HG03097 (cell line): ENCODE results near the gene ERCC1.

Experiments
- ATAC-seq: cut with Tn5 transposase; IDR thresholded peaks from one replicate; pipeline ENCODE4 v1.9.1; 2021; ENCODE audit not compliant: unreplicated experiment, low FRiP score

ERCC1 gene

DNA sequence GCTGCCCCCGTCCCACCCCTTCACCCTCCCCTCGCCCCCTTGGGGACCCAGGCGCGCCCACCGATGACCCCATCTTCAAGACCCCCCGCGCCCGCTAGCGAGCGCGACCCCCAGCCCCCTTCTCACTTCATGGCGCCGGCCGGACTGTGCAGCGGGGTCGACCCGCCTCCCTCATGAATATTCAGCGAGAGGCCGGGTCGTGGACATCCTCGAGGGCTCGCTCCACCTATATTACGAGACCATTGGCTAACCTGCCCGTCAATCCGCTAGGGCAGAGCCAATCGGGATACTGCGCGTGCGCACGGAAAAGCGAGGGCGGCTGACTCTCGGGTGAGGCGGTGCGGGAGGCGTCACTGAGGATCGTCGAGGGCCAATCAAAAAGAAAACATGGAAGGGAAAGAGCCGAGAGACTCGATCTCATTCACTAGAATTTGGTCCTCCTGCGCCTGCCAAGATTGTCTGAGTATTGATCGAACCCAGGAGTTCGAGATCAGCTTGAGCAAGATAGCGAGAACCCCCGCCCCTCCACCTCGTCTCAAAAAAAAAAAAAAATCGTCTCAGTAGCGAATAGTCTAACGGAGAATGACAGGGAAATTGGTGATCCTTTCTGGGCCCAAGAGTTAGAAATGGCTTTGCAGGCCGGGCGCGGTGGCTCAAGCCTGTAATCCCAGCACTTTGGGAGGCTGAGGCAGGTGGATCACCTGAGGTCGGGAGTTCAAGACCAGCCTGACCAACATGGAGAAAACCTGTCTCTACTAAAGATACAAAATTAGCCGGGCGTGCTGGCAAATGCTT, 53.1 kb downstream of the ERCC1 start, which contains the start of gene ERCC2:
ERCC2 (minus strand) TSS at position 164 of the 795 bp plus-strand sequence; CDS start at position 131, 33 bp downstream.
- peak; percentile 92 for ATAC-seq

DNA sequence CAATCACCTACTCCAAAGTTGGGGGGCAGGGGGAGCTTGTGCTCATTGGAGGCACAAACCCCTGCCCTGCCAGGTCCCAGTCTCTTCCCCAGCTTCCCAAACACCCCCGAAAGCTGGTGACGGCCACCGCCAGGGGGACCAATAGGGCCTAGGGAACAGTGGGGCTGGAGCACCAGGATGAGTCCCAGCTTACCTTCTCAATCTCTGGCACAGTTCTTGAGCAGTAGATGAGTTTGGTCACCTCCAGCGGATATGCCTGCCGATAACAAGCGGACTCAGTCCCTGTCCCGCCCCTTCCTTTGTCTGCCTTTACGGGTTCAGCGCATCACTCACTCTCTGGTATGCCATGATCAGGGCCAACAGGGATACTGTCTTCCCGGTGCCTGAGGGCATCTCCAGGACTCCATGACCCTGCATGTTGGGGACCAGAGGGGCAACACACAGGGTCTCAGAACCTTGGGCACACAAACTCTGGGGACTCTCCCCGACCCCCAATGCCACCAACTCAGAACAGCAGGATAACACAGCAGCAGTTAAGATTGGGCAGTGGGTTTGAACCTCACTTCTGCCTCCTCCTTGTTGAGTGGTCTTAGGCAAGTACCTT, 54.9 kb downstream of the ERCC1 start:
- no peak for ATAC-seq

DNA sequence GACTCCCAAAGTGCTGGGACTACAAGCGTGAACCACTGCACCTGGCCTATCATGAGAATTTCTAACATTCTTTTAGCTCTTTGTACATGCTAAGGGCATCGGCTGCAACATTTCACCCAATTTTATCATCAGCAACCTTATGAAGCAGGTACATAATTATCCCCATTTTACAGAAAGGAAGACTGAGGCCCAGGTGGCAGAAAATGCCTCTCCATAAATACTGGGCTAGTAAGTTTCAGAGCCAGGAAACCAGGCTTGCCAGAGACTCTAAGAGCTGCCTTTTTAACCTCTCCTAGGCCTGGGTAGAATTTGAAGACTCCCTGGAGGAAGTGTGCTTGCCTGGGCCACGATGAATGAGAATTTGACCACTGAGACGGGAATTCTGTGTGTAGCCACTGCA, 55.6 kb downstream of the ERCC1 start:
- ATAC-seq: no peak

DNA sequence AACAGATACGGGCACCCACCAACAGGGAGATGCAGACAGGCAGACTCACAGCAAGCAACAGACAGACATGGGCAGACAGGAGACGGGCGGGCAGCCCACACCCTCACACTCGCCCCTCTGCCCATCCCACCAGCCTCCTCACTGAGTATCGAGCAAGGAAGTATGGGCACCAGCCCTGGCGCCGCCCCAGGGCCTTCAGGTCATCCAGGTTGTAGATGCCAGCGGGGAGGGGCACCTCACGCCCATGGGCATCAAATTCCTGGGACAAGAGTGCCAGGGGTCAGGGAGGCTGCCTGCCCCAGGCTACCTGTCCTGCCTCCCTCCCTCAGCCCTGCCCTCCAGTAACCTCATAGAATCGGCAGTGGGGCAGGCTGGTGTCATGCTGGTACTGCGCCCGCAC, 59.0 kb downstream of the ERCC1 start:
- ATAC-seq: no peak

DNA sequence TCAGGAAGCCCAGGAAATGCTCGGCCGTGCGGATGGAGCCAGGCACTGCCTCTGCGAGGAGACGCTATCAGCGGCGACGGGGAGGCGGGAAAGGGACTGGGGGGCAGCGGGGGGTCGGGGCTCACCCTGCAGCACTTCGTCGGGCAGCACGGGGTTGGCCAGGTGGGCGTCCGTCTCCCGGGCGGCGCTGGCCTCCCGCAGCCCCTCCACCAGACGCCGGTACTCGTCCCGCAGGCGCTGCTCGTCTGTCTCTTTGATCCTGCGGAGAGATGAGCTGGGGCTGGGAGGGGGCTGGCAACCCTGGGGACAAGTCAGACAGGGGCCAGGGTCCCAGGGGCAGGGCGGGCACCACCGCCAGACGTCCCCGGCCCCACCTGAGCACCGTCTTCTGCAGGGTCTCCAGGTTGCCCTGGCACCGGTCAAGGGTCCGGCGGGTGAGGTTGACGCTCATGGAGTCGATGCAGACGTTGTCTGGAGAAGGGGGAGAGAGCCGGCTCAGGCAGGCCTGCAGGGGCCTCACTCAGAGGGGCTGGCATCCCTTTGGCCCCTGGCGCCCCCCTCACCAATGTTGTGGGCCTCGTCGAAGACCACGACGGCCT, 59.8 kb downstream of the ERCC1 start:
- ATAC-seq: no peak

DNA sequence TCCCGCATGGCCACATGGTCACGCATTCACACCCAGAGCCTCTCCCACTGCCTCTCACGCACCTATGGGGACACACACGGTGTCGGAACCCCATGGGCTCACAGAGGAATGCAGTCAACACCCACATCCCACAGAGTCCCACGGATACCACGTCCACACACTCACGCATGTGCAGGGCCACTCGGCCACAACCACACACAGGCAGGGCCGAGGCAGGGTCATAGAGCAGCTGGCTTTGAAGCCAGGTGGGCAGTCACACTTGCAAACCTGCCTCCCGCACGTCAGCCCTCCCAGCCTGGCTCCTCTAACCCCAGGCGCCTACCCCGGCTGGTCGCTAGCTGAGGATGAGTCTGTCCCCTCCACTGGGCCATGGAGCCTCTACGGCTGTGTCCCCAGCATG, 61.4 kb downstream of the ERCC1 start:
- no peak for ATAC-seq

DNA sequence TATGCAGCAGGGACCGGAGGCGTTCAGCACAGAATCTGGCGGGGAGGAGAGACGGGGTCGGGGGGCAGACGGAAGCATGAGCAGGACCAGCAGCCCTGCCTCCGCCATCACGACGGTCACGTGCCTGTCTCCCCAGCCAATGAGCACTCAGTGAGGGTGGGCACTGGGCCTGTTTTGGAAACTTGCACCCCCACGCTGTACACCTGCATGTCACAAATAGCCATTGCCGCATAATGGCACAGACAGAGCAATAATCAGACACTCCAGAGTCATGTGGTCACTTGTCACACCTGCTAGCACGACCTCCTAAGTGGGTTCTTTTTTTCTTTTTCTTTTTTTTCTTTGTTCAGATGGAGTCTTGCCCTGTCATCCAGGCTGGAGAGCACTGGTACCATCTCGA, 62.1 kb downstream of the ERCC1 start:
- no peak for ATAC-seq

DNA sequence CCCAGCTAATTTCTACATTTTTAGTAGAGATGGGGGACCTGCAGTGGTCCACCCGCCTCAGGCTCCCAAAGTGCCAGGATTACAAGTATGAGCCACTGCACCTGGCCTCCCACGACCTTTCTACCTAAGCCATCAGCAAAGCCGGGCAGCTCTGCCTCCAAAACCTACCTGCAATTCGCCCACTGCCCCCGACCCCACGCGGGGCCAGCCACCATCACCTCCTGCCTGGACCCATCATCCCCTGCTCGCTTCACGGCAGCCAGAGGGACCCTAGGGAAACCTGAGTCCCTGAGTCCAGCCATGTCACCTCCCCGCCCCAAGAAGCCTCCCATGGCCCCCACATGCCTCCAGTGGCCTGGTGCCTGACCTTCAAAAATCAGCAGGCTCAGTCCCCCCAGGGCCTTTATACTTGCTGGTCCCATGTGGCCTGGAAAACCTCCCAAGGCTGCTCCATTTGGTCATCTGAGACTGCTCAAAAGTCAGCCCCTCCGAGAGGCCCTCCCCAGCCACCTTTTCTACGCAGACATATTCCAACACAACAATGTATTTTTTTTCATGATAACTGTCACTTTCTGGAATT, 65.4 kb downstream of the ERCC1 start:
- ATAC-seq: no peak

DNA sequence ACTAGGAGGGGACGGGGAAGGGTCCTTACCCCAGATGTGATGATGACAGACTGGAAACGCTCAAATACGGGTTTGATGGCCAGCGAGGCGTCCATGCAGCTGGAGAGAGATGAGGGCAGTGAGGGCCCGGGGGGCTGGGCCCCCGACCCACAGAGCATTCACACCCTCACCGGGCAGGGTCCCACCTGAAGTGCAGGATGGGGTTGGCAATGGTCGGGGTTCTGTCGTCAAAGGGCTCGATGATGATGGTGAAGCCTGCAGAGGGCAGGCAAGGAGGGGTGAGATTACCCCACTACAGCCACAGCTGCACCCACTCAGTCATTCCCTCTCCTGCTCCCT, 66.3 kb downstream of the ERCC1 start:
- no peak for ATAC-seq
